Psoas muscle (tissue), 8 donors: ENCODE measurements around the gene GABRA5. TPM values are rescaled to one million over a fixed set of nuclear protein-coding genes. Genes with fewer than 3 reads are reported as not detected.

Source experiments
- ATAC-seq, 4 donors: fragments of 200-7000 bp; cut with Tn5 transposase; one replicate each; pipeline ENCODE4 v1.9.1; 2020; ENCODE audit warnings: moderate library complexity in 3 of 4, mild to moderate bottlenecking in 2 of 4
- DNase-seq, 2 donors: peaks; one replicate each; pipeline ENCODE4 v3.0.0-alpha.2; 2020
- H3K27ac ChIP-seq: fragments of 200-600 bp; one replicate; pipeline ENCODE4 v1.8.0; 2022
- H3K27me3 ChIP-seq, 3 donors: fragments of 200-600 bp in 1 of 3; one replicate each; pipeline versions ENCODE4 v1.6.1 to v1.8.0; 2013 to 2022; ENCODE audit warnings: low read length in 2 of 3, mild to moderate bottlenecking in 2 of 3, moderate library complexity in 1 of 3; ENCODE audit not compliant: insufficient read depth in 3 of 3
- H3K36me3 ChIP-seq, 2 donors: fragments of 200-600 bp in 1 of 2; one replicate each; pipeline versions ENCODE4 v1.6.1 to v1.8.0; 2013 to 2022; ENCODE audit warnings: low read depth in 1 of 2, mild to moderate bottlenecking in 1 of 2, moderate library complexity in 1 of 2; ENCODE audit not compliant: insufficient read depth in 1 of 2
- H3K4me1 ChIP-seq: fragments of 200-600 bp; one replicate; pipeline ENCODE4 v1.8.0; 2022
- H3K4me3 ChIP-seq: fragments of 200-600 bp; one replicate; pipeline ENCODE4 v1.8.0; 2022; ENCODE audit warnings: mild to moderate bottlenecking
- H3K9me3 ChIP-seq: fragments of 200-600 bp; one replicate; pipeline ENCODE4 v1.8.0; 2022
- CTCF ChIP-seq: fragments of 200-600 bp; IDR thresholded peaks from one replicate; pipeline ENCODE4 v1.8.0; 2022; ENCODE audit warnings: antibody characterized with exemption
- WGBS, 3 donors: extraction: QIAGEN DNeasy Blood & Tissue Kit; methylation state at CpG; one replicate each; pipeline versions ENCODE4 v1.1.6 to v1.1.7; 2013; 5-methylcytosine and 5-hydroxymethylcytosine counted together
- intact Hi-C, 2 donors: fragments of 100-400 bp; cut with DNase I; formaldehyde crosslinking; loops; one replicate each; pipeline versions ENCODE4 v1.11.0 to v1.14.2; 2022
- polyA plus RNA-seq, 3 donors: library from polyadenylated mRNA; stranded (reverse); fragments of 200-250 nt; gene quantifications; one replicate each; pipeline ENCODE4 v1.2.3, GENCODE V29; 2013
- total RNA-seq, 4 donors: library from RNA; stranded (reverse); fragmentation: NEBNext Ultra II Directional in 2 of 4; extraction: Animal tissue kit (Norgen Biotek cat#: 25700) in 2 of 4; gene quantifications; one replicate each; pipeline versions ENCODE4 v1.2.1 to v1.2.4, GENCODE V29; 2021 to 2023
- donor health status: healthy with polysubstance abuse.
- donor health status: DM: no; HTN: no; CAD: no; lungs with moderate emphysema.
- donor health status: Bipolar disorder and iron deficiency.
- donor health status: healthy.
- donor health status: DM: yes; HTN: yes; CAD: no.
- donor health status: DM: no; HTN: no; CAD: no.
- donor health status: DM: no; HTN: no; CAD: no.
- donor health status: DM: yes; HTN: yes; CAD: no.

Gene GABRA5
- total and polyA plus RNA-seq, 7 donors = 0.01 to 0.05 TPM; not detected in 5

GRCh38 chr15:26874774-26875475, 8.1 kb downstream of the GABRA5 start:
- intact Hi-C loops = no loop called here
- Histone ChIP-seq H3K36me3 (no peaks in the 10 kb centered on the region), H3K27ac (no peak overlapping the region), H3K27me3 (peaks cover 0 to 6% (median 0%) of the 10 kb centered on the region in 3 donors), H3K4me1 (no peaks in the 10 kb centered on the region), H3K9me3 (no peaks in the 10 kb centered on the region), H3K4me3 (no peak overlapping the region)
- DNase-seq (no peak), ATAC-seq (no peak)
- TF ChIP-seq CTCF = no peak
- 75 to 79% (median 76%) methylated on average over 6 of the region's 6 CpGs for WGBS, 3 donors

- Histone ChIP-seq H3K27ac (no peak overlapping the region), H3K36me3 (no peaks in the 10 kb centered on the region), H3K9me3 (no peaks in the 10 kb centered on the region), H3K27me3 (peaks cover 0 to 6% (median 0%) of the 10 kb centered on the region in 3 donors), H3K4me3 (no peak overlapping the region), H3K4me1 (no peaks in the 10 kb centered on the region)
- no peak for ATAC-seq
- no peak for TF ChIP-seq CTCF
- 71 to 76% (median 72%) methylated on average over 8 of the region's 8 CpGs for WGBS, 3 donors
- intact Hi-C loops = no loop called here
- no peak for DNase-seq
These were observed 8.6 kb downstream of the GABRA5 start for GRCh38 chr15:26875476-26875850.

GRCh38 chr15:26877831-26878230, 11.0 kb downstream of the GABRA5 start:
- TF ChIP-seq CTCF = no peak
- DNase-seq = no peak
- Histone ChIP-seq H3K4me3 (no peak overlapping the region), H3K27ac (no peak overlapping the region), H3K27me3 (peaks cover 0 to 6% (median 2%) of the 10 kb centered on the region in 3 donors), H3K9me3 (no peaks in the 10 kb centered on the region), H3K36me3 (no peaks in the 10 kb centered on the region), H3K4me1 (no peaks in the 10 kb centered on the region)
- intact Hi-C loops = no loop called here
- WGBS, 3 donors = 79 to 85% (median 83%) methylated on average over 10 of the region's 10 CpGs
- ATAC-seq = no peak

GRCh38 chr15:26879706-26880105, 12.8 kb downstream of the GABRA5 start:
- no peak for ATAC-seq
- H3K4me3 ChIP-seq = no peak overlapping the region
- H3K9me3 ChIP-seq = no peaks in the 10 kb centered on the region
- WGBS, 3 donors = 22 to 45% (median 24%) methylated on average over 2 of the region's 2 CpGs
- H3K4me1 ChIP-seq = no peaks in the 10 kb centered on the region
- H3K36me3 ChIP-seq = no peaks in the 10 kb centered on the region
- intact Hi-C loops = loop anchor here in 1 of 2 donors (10.0 kb wide), 2 partner anchors 475 to 1245 kb away; no protein-coding TSS in a partner anchor
- TF ChIP-seq CTCF = no peak
- peaks cover 0 to 6% (median 0%) of the 10 kb centered on the region in 3 donors for H3K27me3 ChIP-seq
- H3K27ac ChIP-seq = no peak overlapping the region
- no peak for DNase-seq

GRCh38 chr15:26882112-26882511, 15.2 kb downstream of the GABRA5 start:
- ATAC-seq (no peak), DNase-seq (no peak)
- H3K4me3 ChIP-seq = no peak overlapping the region
- no peaks in the 10 kb centered on the region for H3K4me1 ChIP-seq
- H3K9me3 ChIP-seq = no peaks in the 10 kb centered on the region
- intact Hi-C loops = loop anchor here in 1 of 2 donors (10.0 kb wide), 2 partner anchors 473 to 1243 kb away; no protein-coding TSS in a partner anchor
- 84 to 90% (median 85%) methylated on average over 9 of the region's 9 CpGs for WGBS, 3 donors
- H3K27ac ChIP-seq = no peak overlapping the region
- peaks cover 0 to 6% (median 0%) of the 10 kb centered on the region in 3 donors for H3K27me3 ChIP-seq
- no peaks in the 10 kb centered on the region for H3K36me3 ChIP-seq
- TF ChIP-seq CTCF = no peak
